D721Med (cell line): ENCODE measurements around the gene NFILZ.

Source experiments
- DNase-seq: peaks from one replicate; pipeline ENCODE4 v3.0.0; 2011; ENCODE audit warnings: low spot score; ENCODE audit not compliant: insufficient read length
- FAIRE-seq: peaks from 2 replicates; lab custom pipeline; 2011; peaks lifted over from hg19 to GRCh38; lab: Jason Lieb, UNC
- TF ChIP-seq, protein P1 (sequence below): IDR thresholded peaks from 2 replicates; pipeline ENCODE4 v1.5.1; 2012; ENCODE audit warnings: mild to moderate bottlenecking, control low read depth; ENCODE audit not compliant: insufficient read depth; ENCODE audit errors: missing control alignments

Gene NFILZ

DNA sequence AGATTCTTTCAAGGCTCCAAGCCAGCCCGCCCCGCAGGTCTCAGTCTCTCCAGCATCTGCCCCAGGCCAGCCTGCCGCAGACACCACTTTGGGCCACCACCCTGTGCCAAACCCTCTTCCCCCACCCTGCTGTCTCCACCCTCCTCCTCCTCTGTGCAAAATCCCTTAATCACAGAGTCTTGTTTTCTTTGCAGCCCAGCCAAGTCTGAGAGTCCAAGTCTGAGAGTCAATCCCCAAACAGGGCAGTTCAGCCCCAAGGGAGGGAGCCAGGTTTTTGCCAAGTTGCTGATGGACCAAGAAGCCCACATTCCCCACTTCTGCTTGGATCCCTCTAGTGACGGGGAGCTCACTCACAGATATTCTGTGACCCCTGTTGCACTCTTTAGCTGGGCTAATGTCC is 23.0 kb upstream of the NFILZ start:
- FAIRE-seq (no peak), DNase-seq (no peak)
- TF ChIP-seq, protein P1, sequence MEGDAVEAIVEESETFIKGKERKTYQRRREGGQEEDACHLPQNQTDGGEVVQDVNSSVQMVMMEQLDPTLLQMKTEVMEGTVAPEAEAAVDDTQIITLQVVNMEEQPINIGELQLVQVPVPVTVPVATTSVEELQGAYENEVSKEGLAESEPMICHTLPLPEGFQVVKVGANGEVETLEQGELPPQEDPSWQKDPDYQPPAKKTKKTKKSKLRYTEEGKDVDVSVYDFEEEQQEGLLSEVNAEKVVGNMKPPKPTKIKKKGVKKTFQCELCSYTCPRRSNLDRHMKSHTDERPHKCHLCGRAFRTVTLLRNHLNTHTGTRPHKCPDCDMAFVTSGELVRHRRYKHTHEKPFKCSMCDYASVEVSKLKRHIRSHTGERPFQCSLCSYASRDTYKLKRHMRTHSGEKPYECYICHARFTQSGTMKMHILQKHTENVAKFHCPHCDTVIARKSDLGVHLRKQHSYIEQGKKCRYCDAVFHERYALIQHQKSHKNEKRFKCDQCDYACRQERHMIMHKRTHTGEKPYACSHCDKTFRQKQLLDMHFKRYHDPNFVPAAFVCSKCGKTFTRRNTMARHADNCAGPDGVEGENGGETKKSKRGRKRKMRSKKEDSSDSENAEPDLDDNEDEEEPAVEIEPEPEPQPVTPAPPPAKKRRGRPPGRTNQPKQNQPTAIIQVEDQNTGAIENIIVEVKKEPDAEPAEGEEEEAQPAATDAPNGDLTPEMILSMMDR, result no peak

DNA sequence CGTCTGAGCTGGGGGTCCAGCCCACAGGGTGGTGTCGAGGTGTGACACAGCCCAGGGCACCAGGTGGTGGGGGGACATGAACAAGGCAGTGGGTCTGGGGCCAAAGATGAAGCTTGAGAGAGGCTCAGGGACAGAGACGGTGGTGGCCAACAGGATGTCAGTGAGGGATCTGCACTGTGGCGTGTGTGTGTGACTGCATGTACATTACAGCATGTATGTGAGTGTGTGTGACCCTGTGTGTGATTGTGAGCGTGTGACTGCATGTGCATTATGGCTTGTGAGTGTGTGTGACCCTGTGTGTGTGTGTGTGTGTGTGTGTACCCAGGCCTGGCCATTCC is 21.5 kb upstream of the NFILZ start:
- no peak for FAIRE-seq
- TF ChIP-seq, protein P1, result no peak
- no peak for DNase-seq

DNA sequence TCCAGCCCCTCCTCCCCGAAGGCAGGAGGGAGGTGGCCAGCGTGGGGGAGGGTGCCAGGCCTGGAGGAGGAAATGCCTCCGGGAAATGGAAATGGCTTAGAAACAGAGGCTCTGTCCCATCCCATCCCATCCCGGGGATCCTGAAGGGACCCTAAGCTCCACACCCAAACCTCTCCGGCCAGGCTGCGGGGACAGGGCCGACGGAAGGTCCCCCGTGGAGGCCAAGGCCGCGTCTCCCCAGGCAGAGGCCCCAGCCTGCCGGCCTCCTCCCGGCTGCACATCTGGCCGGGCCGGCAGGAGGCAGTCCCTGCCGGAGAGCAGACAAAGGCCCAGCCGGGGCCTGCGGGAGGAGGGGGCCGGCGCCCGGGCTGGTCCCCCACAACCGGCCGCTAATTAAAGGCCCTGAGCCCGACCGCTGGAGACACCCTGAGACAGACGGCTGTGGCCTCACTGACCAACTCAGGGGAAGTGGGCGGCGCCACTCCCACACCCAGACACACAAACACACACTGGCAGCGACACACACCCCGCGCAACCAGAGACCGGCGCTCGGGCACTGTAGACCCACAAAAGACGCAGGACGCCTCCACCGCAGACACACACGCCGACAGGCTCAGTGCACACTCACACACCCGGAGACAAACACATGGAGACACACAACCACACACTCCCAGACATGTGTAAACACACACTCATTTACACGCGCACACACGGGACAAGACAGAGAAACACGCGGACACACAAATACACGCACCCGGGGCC is 21.0 kb upstream of the NFILZ start:
- DNase-seq, result no peak
- TF ChIP-seq, protein P1, result no peak
- FAIRE-seq, result no peak

DNA sequence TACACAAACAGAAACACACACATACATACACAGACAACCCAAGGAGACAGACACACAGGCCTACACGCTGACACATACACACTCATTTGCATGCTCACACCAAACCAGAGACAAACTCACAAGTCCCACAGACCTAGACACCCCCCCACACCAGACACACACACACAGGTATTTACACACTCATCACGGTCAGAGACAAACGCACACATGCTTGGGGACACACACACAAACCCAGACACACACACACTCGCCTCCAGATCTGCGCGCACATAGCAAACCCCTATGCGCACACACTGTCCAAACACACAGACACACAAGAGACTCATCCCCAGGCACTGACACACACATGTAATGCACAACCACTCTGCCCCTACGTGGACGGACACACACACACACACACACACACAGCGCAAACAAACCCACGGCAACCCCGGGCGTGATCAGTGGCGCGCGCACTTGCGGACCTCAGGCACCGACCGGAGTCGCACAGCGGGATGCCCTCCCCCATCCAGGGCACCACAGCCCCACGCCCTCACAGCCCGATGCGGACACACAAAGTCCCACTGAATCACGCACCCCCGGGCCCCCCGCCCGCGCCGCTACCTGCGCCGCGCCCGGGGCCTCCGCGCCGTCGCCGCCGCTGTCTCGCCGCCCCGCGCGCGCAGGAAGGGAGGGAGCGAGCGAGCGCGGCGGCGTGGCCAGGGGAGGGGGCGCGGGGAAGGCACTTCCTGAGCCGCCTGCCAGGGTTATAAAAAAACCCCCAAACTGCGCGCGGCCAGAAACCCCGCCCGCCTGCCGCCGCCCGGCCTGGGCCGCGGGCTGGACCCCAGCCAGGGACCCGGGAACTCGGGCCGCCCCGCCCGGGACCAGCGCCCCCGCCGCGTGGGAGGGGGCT is 20.1 kb upstream of the NFILZ start, which contains the start of gene ADAMTS10:
Gene ADAMTS10 (minus strand): TSS at position 675 of the 895 bp plus-strand sequence. CDS start 5,005 bp downstream, outside the sequence.
- FAIRE-seq, result no peak
- TF ChIP-seq, protein P1, result no peak
- DNase-seq, result no peak

DNA sequence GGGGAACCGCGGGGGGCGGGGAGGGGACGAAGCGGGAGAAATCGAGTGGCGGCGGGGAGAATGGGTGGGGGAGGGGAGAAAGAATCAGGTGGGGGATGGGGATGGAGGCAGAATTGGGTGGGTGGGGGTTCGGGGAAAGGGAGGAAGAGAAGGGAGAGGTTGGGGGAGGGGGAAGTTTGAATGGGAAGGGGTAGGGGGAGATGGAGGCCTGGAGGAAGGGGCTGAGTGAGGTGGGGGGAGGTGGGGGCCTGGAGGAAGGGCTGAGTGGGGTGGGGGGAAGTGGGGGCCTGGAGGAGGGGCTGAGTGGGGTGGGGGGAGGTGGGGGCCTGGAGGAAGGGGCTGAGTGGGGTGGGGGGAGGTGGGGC is 19.5 kb upstream of the NFILZ start:
- no peak for FAIRE-seq
- TF ChIP-seq, protein P1, result no peak
- DNase-seq, result no peak

DNA sequence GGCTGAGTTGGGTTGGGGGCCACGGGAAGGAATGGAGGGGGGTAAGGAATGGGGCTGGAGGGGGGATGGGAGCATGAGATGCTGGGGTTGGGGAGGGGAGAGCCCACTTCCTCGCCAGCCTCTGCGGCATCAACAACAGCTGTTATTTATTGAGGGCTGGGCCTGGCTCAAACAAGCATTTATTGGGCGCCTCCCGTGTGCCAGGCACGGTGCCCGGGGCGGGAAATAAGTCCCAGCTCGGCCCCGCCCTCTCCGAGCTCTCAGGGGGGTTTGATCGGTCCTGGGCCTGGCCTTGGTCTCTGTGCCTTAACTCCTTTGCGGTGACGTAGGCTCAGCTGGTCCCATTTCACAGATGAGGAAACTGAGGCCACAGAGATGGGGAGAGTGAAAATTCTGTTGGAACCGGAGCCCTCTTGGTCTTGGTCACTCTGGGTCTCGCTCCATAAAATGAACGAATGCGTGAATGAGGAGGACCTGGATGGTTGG is 19.0 kb upstream of the NFILZ start:
- FAIRE-seq, result no peak
- TF ChIP-seq, protein P1, result no peak
- no peak for DNase-seq
